ENCODE results near the gene DTWD1.
"Not testable (repeated sequence)": the region's sequence is repeated elsewhere in the genome, so short reads cannot be mapped to it uniquely, and the experiment has no call there.

Gene DTWD1

GRCh38 chr15:49645941-49646340 is 25.1 kb downstream of the DTWD1 start:
- no peak for DNase-seq (ENCODE audit: low read depth, low spot score)
- Histone ChIP-seq H3K9ac (ENCODE audit: insufficient read length, low read depth) (no peak overlapping the region), H3K27me3 (ENCODE audit: insufficient read depth, insufficient read length) (no peaks in the 10 kb centered on the region), H3K9me3 (ENCODE audit: insufficient read depth, low read length) (no peaks in the 10 kb centered on the region), H3K4me3 (ENCODE audit: insufficient read length, low read depth) (no peak overlapping the region), H3K36me3 (ENCODE audit: insufficient read depth, insufficient read length, low read length) (no peaks in the 10 kb centered on the region), H3K4me1 (ENCODE audit: insufficient read depth, insufficient read length) (no peaks in the 10 kb centered on the region)
- no peak for TF ChIP-seq YY1 (IDR thresholded peaks at IDR 0.05; ENCODE audit: insufficient read depth, insufficient read length)
- TF ChIP-seq ZNF274 (IDR thresholded peaks at IDR 0.05; ENCODE audit: low read depth, low read length): no peak
- TF ChIP-seq SUZ12 (IDR thresholded peaks at IDR 0.05; ENCODE audit: extremely low read depth, insufficient read depth, insufficient read length): no peak

- H3K4me3 ChIP-seq (ENCODE audit: insufficient read length, low read depth): no peak overlapping the region
- H3K9ac ChIP-seq (ENCODE audit: insufficient read length, low read depth): no peak overlapping the region
- H3K4me1 ChIP-seq (ENCODE audit: insufficient read depth, insufficient read length): no peaks in the 10 kb centered on the region
- DNase-seq (ENCODE audit: low read depth, low spot score): no peak
- no peaks in the 10 kb centered on the region for H3K9me3 ChIP-seq (ENCODE audit: insufficient read depth, low read length)
- no peaks in the 10 kb centered on the region for H3K27me3 ChIP-seq (ENCODE audit: insufficient read depth, insufficient read length)
- H3K36me3 ChIP-seq (ENCODE audit: insufficient read depth, insufficient read length, low read length): no peaks in the 10 kb centered on the region
- TF ChIP-seq ZNF274 (IDR thresholded peaks at IDR 0.05; ENCODE audit: low read depth, low read length): no peak
Measured at GRCh38 chr15:49646891-49647290, 26.0 kb downstream of the DTWD1 start.

GRCh38 chr15:49649987-49650386 is 29.1 kb downstream of the DTWD1 start:
- Histone ChIP-seq H3K36me3 (ENCODE audit: insufficient read depth, insufficient read length, low read length) (no peaks in the 10 kb centered on the region), H3K9me3 (ENCODE audit: insufficient read depth, low read length) (no peaks in the 10 kb centered on the region), H3K27me3 (ENCODE audit: insufficient read depth, insufficient read length) (no peaks in the 10 kb centered on the region), H3K9ac (ENCODE audit: insufficient read length, low read depth) (no peak overlapping the region), H3K4me3 (ENCODE audit: insufficient read length, low read depth) (no peak overlapping the region), H3K4me1 (ENCODE audit: insufficient read depth, insufficient read length) (no peaks in the 10 kb centered on the region)
- TF ChIP-seq SUZ12 (IDR thresholded peaks at IDR 0.05; ENCODE audit: extremely low read depth, insufficient read depth, insufficient read length) (no peak), ZNF274 (IDR thresholded peaks at IDR 0.05; ENCODE audit: low read depth, low read length) (no peak), YY1 (IDR thresholded peaks at IDR 0.05; ENCODE audit: insufficient read depth, insufficient read length) (no peak)
- no peak for DNase-seq (ENCODE audit: low read depth, low spot score)

GRCh38 chr15:49650676-49651075 is 29.8 kb downstream of the DTWD1 start:
- no peaks in the 10 kb centered on the region for H3K27me3 ChIP-seq (ENCODE audit: insufficient read depth, insufficient read length)
- H3K4me3 ChIP-seq (ENCODE audit: insufficient read length, low read depth): no peak overlapping the region
- TF ChIP-seq SUZ12 (IDR thresholded peaks at IDR 0.05; ENCODE audit: extremely low read depth, insufficient read depth, insufficient read length) (no peak), ZNF274 (IDR thresholded peaks at IDR 0.05; ENCODE audit: low read depth, low read length) (no peak), YY1 (IDR thresholded peaks at IDR 0.05; ENCODE audit: insufficient read depth, insufficient read length) (no peak)
- no peaks in the 10 kb centered on the region for H3K4me1 ChIP-seq (ENCODE audit: insufficient read depth, insufficient read length)
- no peak for DNase-seq (ENCODE audit: low read depth, low spot score)
- no peak overlapping the region for H3K9ac ChIP-seq (ENCODE audit: insufficient read length, low read depth)
- no peaks in the 10 kb centered on the region for H3K36me3 ChIP-seq (ENCODE audit: insufficient read depth, insufficient read length, low read length)
- no peaks in the 10 kb centered on the region for H3K9me3 ChIP-seq (ENCODE audit: insufficient read depth, low read length)

GRCh38 chr15:49652922-49653321 is 32.1 kb downstream of the DTWD1 start:
- TF ChIP-seq YY1 (IDR thresholded peaks at IDR 0.05; ENCODE audit: insufficient read depth, insufficient read length) (no peak), ZNF274 (IDR thresholded peaks at IDR 0.05; ENCODE audit: low read depth, low read length) (no peak), SUZ12 (IDR thresholded peaks at IDR 0.05; ENCODE audit: extremely low read depth, insufficient read depth, insufficient read length) (no peak)
- Histone ChIP-seq H3K27me3 (ENCODE audit: insufficient read depth, insufficient read length) (no peaks in the 10 kb centered on the region), H3K4me3 (ENCODE audit: insufficient read length, low read depth) (no peak overlapping the region), H3K9me3 (ENCODE audit: insufficient read depth, low read length) (no peaks in the 10 kb centered on the region; the same call in 1 of the 2 replicates), H3K36me3 (ENCODE audit: insufficient read depth, insufficient read length, low read length) (no peaks in the 10 kb centered on the region), H3K9ac (ENCODE audit: insufficient read length, low read depth) (no peak overlapping the region), H3K4me1 (ENCODE audit: insufficient read depth, insufficient read length) (no peaks in the 10 kb centered on the region)
- no peak for DNase-seq (ENCODE audit: low read depth, low spot score)

GRCh38 chr15:49656734-49657133 is 35.9 kb downstream of the DTWD1 start:
- H3K4me1 ChIP-seq (ENCODE audit: insufficient read depth, insufficient read length): no peaks in the 10 kb centered on the region
- no peak for DNase-seq (ENCODE audit: low read depth, low spot score)
- no peak overlapping the region for H3K9ac ChIP-seq (ENCODE audit: insufficient read length, low read depth)

GRCh38 chr15:49664716-49665115 is 43.9 kb downstream of the DTWD1 start:
- DNase-seq (ENCODE audit: low read depth, low spot score): no peak
- Histone ChIP-seq H3K27me3 (ENCODE audit: insufficient read depth, insufficient read length) (no peaks in the 10 kb centered on the region), H3K9me3 (ENCODE audit: insufficient read depth, low read length) (no peaks in the 10 kb centered on the region), H3K4me1 (ENCODE audit: insufficient read depth, insufficient read length) (no peaks in the 10 kb centered on the region), H3K9ac (ENCODE audit: insufficient read length, low read depth) (no peak overlapping the region), H3K36me3 (ENCODE audit: insufficient read depth, insufficient read length, low read length) (no peaks in the 10 kb centered on the region), H3K4me3 (ENCODE audit: insufficient read length, low read depth) (no peak overlapping the region)
- no peak for TF ChIP-seq ZNF274 (IDR thresholded peaks at IDR 0.05; ENCODE audit: low read depth, low read length)
- TF ChIP-seq YY1 (IDR thresholded peaks at IDR 0.05; ENCODE audit: insufficient read depth, insufficient read length): no peak
- TF ChIP-seq SUZ12 (IDR thresholded peaks at IDR 0.05; ENCODE audit: extremely low read depth, insufficient read depth, insufficient read length): no peak

More at GRCh38 chr15:49656734-49657133, 35.9 kb downstream of the DTWD1 start:
- TF ChIP-seq YY1 (IDR thresholded peaks at IDR 0.05; ENCODE audit: insufficient read depth, insufficient read length) (no peak), ZNF274 (IDR thresholded peaks at IDR 0.05; ENCODE audit: low read depth, low read length) (no peak), SUZ12 (IDR thresholded peaks at IDR 0.05; ENCODE audit: extremely low read depth, insufficient read depth, insufficient read length) (no peak)
- Histone ChIP-seq H3K4me3 (ENCODE audit: insufficient read length, low read depth) (no peak overlapping the region), H3K36me3 (ENCODE audit: insufficient read depth, insufficient read length, low read length) (no peaks in the 10 kb centered on the region), H3K9me3 (ENCODE audit: insufficient read depth, low read length) (no peaks in the 10 kb centered on the region; the same call in 1 of the 2 replicates), H3K27me3 (ENCODE audit: insufficient read depth, insufficient read length) (no peaks in the 10 kb centered on the region)

- H3K36me3 ChIP-seq (ENCODE audit: insufficient read depth, insufficient read length, low read length); DNase-seq (ENCODE audit: low read depth, low spot score); H3K9me3 ChIP-seq (ENCODE audit: insufficient read depth, low read length); H3K4me3 ChIP-seq (ENCODE audit: insufficient read length, low read depth); H3K4me1 ChIP-seq (ENCODE audit: insufficient read depth, insufficient read length); H3K27me3 ChIP-seq (ENCODE audit: insufficient read depth, insufficient read length); H3K9ac ChIP-seq (ENCODE audit: insufficient read length, low read depth): not testable (repeated sequence)
Measured at GRCh38 chr15:49666486-49666885, 45.6 kb downstream of the DTWD1 start.

Data from NT2/D1 (cell line).